8988T (cell line): ENCODE measurements around the gene BARD1.
"Not testable (repeated sequence)": the region's sequence is repeated elsewhere in the genome, so short reads cannot be mapped to it uniquely, and the experiment has no call there.

Experiments used
- DNase-seq: peaks from one replicate; pipeline ENCODE4 v3.0.0; 2011

Gene BARD1

GRCh38 chr2:214808981-214809750, at the start of gene BARD1:
BARD1 (minus strand) TSS chr2:214809683; CDS start chr2:214809569, 114 bp downstream.
- DNase-seq = no peak

GRCh38 chr2:214856137-214856536, 46.7 kb upstream of the BARD1 start:
- no peak for DNase-seq

GRCh38 chr2:214853906-214854305, 44.4 kb upstream of the BARD1 start:
- DNase-seq = no peak

- DNase-seq = no peak
Measured at GRCh38 chr2:214843823-214844222, 34.3 kb upstream of the BARD1 start.

- no peak for DNase-seq
Measured at GRCh38 chr2:214839464-214839863, 30.0 kb upstream of the BARD1 start.

- DNase-seq = no peak
Measured at GRCh38 chr2:214837466-214837865, 28.0 kb upstream of the BARD1 start.

GRCh38 chr2:214836568-214836967, 27.1 kb upstream of the BARD1 start:
- no peak for DNase-seq

GRCh38 chr2:214830794-214831346, 21.4 kb upstream of the BARD1 start:
- no peak for DNase-seq

GRCh38 chr2:214816008-214816533, 6.6 kb upstream of the BARD1 start:
- DNase-seq = no peak

- no peak for DNase-seq
Measured at GRCh38 chr2:214810671-214811070, 1.2 kb upstream of the BARD1 start.

- peak; percentile 76 for DNase-seq
Measured at GRCh38 chr2:214809751-214810564, 475 bp upstream of the BARD1 start.

GRCh38 chr2:214807653-214808052, 1.8 kb downstream of the BARD1 start:
- DNase-seq = no peak

- DNase-seq = no peak
Measured at GRCh38 chr2:214801768-214802397, 7.6 kb downstream of the BARD1 start.

- DNase-seq = no peak
Measured at GRCh38 chr2:214801068-214801467, 8.4 kb downstream of the BARD1 start.

GRCh38 chr2:214800180-214800579, 9.3 kb downstream of the BARD1 start:
- DNase-seq = no peak

- no peak for DNase-seq
Measured at GRCh38 chr2:214796911-214797310, 12.6 kb downstream of the BARD1 start.

- not testable (repeated sequence) for DNase-seq
Measured at GRCh38 chr2:214783181-214783580, 26.3 kb downstream of the BARD1 start.

- DNase-seq = no peak
Measured at GRCh38 chr2:214782671-214783070, 26.8 kb downstream of the BARD1 start.

- no peak for DNase-seq
Measured at GRCh38 chr2:214781226-214781625, 28.3 kb downstream of the BARD1 start.

GRCh38 chr2:214775971-214776370, 33.5 kb downstream of the BARD1 start:
- no peak for DNase-seq

GRCh38 chr2:214774108-214774507, 35.4 kb downstream of the BARD1 start:
- no peak for DNase-seq

GRCh38 chr2:214772443-214773015, 37.0 kb downstream of the BARD1 start:
- no peak for DNase-seq

GRCh38 chr2:214765180-214765579, 44.3 kb downstream of the BARD1 start:
- no peak for DNase-seq
